Skeletal muscle tissue (tissue), 4 donors: ENCODE results near the gene TCF25. TPM values are rescaled to one million over a fixed set of nuclear protein-coding genes. Genes with fewer than 3 reads are reported as not detected.
A peak's percentile ranks its signal among the peaks of the same experiment; 100 is the strongest.

ENCODE experiments used
- H3K27ac ChIP-seq: one replicate; pipeline ENCODE4 v1.7.0; 2013; ENCODE audit warnings: mild to moderate bottlenecking, low read depth, low read length, inconsistent platforms
- H3K27me3 ChIP-seq, 3 donors: one replicate each; pipeline ENCODE4 v1.7.0; 2013; ENCODE audit warnings: low read length in 3 of 3; ENCODE audit not compliant: control insufficient read depth in 3 of 3, insufficient read depth in 3 of 3
- H3K36me3 ChIP-seq, 3 donors: one replicate each; pipeline ENCODE4 v1.7.0; 2013; ENCODE audit warnings: low read length in 3 of 3; ENCODE audit not compliant: control insufficient read depth in 3 of 3, insufficient read depth in 3 of 3
- H3K4me1 ChIP-seq, 3 donors: one replicate each; pipeline ENCODE4 v1.7.0; 2013; ENCODE audit warnings: low read length in 3 of 3, mild to moderate bottlenecking in 3 of 3; ENCODE audit not compliant: control insufficient read depth in 3 of 3, insufficient read depth in 3 of 3
- H3K4me3 ChIP-seq, 3 donors: one replicate each; pipeline ENCODE4 v1.7.0; 2013; ENCODE audit warnings: low read length in 3 of 3
- H3K9ac ChIP-seq, 3 donors: one replicate each; pipeline ENCODE4 v1.7.0; 2013; ENCODE audit warnings: low read length in 3 of 3, mild to moderate bottlenecking in 3 of 3, moderate library complexity in 2 of 3, low read depth in 1 of 3
- H3K9me3 ChIP-seq, 3 donors: one replicate each; pipeline ENCODE4 v1.7.0; 2013; ENCODE audit warnings: low read length in 3 of 3; ENCODE audit not compliant: control insufficient read depth in 3 of 3
- total RNA-seq: library from RNA; depleted of rRNA; stranded (reverse); fragments of >200 nt; gene quantifications from one replicate; pipeline ENCODE4 v1.2.3, GENCODE V29; 2014
- donor health status: Osteomylitis.

TCF25 gene
- total RNA-seq, 1 donor from 2014 or later, result 121 TPM

DNA sequence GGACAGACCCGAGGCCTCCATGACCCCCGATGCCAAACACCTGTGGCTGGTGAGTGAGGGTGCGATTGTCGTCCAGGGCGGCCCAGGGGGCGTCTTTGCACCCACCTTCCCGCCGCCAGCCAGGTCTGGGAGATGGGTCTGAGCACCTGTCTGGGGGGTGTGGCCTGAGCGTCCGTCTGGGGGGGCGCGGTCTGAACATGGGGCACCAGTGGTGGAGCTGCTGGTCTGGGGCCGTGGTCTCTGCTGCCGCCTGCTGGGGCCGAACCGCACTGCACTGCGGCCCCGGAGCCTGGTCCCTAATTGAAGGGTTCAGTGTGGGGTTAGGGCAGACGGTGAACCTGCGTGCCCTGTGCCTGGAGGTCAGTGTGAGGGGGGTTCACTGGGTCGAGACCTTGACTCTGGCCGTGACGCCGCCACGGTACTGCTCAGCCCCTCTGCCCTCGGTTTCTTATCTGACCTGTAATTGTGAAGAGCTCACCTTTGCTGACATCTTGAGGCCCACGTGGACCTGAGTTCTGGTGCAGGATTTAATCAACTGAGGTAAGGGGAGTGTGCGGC lies 12.6 kb upstream of the TCF25 start:
- Histone ChIP-seq H3K27me3 (peaks cover 0 to 15% (median 0%) of the 10 kb centered on the region in 3 donors), H3K27ac (no peak overlapping the region), H3K9me3 (no peaks in the 10 kb centered on the region), H3K36me3 (no peaks in the 10 kb centered on the region), H3K4me1 (peaks cover 3 to 15% (median 10%) of the 10 kb centered on the region in 3 donors), H3K4me3 (no peak overlapping the region), H3K9ac (no peak overlapping the region)

DNA sequence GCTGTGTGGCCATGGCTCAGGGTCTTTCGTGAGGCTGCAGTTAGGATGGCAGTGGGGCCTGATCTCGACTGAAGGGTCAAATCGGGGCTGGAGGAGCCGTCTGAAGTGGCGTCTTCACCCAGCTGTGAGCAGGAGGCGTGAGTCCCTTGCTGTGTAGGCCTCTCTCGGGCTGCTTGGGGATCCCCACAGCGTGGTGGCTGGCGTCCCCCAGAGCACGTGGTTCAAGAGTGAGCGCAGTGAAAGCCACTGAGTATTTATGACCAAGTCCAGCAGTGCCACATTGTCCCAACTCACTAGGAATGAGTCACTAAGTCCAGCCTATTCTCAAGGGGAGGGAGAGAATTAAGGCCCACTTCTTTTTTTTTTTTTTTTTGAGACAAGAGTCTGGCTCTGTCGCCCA lies 11.7 kb upstream of the TCF25 start:
- Histone ChIP-seq H3K9ac (no peak overlapping the region), H3K36me3 (no peaks in the 10 kb centered on the region), H3K27ac (no peak overlapping the region), H3K9me3 (no peaks in the 10 kb centered on the region), H3K27me3 (peaks cover 0 to 15% (median 0%) of the 10 kb centered on the region in 3 donors), H3K4me3 (no peak overlapping the region), H3K4me1 (peaks cover 3 to 15% (median 10%) of the 10 kb centered on the region in 3 donors)

DNA sequence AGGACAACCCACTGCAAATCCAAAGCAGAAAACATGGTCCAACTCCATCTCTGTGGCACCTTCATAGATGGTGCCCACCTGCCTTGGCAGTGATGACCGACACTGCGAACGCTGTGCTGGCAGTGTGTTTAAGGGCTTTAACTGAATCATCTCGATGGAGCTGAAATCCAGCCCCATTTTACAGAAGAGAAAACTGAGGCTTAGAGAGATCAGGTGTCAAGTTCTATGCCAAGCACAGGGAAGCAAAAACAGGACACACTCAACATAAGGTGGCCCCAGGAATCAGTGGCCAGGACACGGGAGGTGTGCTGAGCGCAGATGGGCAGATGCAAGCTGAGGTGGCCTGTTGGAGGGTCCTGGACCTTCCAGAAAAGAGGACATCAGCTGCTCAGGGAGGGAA lies 10.7 kb upstream of the TCF25 start:
- H3K27ac ChIP-seq, result no peak overlapping the region
- no peaks in the 10 kb centered on the region for H3K9me3 ChIP-seq
- peaks cover 0 to 15% (median 0%) of the 10 kb centered on the region in 3 donors for H3K27me3 ChIP-seq
- no peak overlapping the region for H3K9ac ChIP-seq
- H3K4me1 ChIP-seq, result peaks cover 3 to 15% (median 10%) of the 10 kb centered on the region in 3 donors
- H3K36me3 ChIP-seq, result no peaks in the 10 kb centered on the region
- no peak overlapping the region for H3K4me3 ChIP-seq

DNA sequence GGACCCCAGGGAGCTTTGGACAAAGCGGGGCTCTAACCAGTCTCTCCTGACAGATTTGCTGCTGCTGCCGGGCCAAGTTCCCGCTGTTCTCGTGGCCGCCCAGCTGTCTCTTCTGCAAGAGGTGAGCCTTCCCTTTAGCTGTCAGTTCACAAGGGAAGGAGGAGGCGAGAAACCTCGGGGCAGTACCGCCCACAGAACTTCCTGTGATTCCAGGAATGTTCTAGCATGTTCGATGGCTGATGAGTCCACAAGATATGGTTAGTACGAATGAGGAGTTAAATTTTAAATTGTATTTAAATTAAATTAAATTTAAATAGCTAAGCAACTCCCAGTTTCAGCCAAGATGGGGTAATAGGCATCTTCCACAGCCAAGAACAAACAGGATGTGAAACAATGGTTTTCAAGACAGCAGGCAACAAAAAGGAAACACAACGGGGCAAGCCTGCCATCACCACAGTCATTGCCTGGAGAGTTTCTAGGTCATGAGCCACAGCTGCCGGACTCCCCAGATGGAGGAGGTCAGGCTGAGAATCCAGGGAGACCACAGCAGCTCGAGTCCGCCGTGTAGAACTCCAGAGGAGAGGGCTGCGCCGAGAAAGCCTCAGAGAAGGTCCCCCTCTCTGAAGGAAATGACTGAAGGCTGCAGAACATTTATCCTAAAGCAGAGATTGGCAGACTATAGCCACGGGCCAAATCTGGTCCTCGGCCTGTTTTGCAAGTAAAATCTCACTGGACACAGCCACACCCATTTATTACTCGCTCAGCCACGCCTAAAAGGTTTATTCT lies 9.5 kb upstream of the TCF25 start:
- Histone ChIP-seq H3K4me1 (peaks cover 3 to 15% (median 10%) of the 10 kb centered on the region in 3 donors), H3K27me3 (peaks cover 0 to 15% (median 0%) of the 10 kb centered on the region in 3 donors), H3K27ac (peak overlapping the region; percentile 52), H3K36me3 (no peaks in the 10 kb centered on the region), H3K9me3 (peaks cover 0 to 1% (median 0%) of the 10 kb centered on the region in 3 donors), H3K9ac (peak overlapping the region in 1 of 3 donors; percentile 23), H3K4me3 (no peak overlapping the region)

DNA sequence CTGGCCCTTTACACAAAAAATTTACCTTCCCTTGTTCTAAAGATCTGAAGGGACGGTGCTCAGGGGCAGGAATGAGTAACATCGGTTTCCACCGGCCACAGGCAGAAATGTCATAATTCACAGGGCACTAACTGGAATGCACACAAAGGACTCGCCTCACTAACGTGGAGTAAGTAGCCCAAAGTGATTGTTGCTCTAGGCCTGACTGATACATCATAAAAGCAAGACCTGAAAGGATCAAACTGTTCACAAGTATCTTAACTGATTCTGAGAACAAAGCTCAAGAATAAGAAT lies 8.9 kb upstream of the TCF25 start:
- peak overlapping the region; percentile 52 for H3K27ac ChIP-seq
- peak overlapping the region in 1 of 3 donors; percentile 23 for H3K9ac ChIP-seq
- peaks cover 3 to 15% (median 10%) of the 10 kb centered on the region in 3 donors for H3K4me1 ChIP-seq
- no peak overlapping the region for H3K4me3 ChIP-seq
- H3K36me3 ChIP-seq, result no peaks in the 10 kb centered on the region
- H3K9me3 ChIP-seq, result peaks cover 0 to 1% (median 0%) of the 10 kb centered on the region in 3 donors
- peaks cover 0 to 15% (median 0%) of the 10 kb centered on the region in 3 donors for H3K27me3 ChIP-seq

DNA sequence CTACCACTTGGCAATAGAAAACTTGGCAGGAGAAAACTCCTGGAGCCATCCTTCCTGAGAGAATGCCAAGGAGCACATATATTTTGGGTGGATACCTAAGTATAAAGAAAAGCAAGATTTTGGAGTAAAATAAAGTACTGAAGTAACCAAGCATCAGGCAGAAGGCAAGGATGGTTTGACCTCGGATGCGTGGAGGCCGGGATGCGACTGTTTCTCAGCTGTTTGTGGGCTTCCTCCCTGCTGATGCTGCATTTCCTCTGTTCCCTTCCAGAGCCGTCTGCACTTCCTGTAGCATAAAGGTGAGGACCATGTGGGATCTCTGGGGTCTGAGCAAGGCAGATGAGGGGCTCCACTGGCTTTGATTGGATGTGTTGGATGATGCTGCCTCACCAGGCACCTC lies 5.5 kb upstream of the TCF25 start:
- Histone ChIP-seq H3K27me3 (no peaks in the 10 kb centered on the region), H3K9me3 (peaks cover 0 to 1% (median 0%) of the 10 kb centered on the region in 3 donors)

DNA sequence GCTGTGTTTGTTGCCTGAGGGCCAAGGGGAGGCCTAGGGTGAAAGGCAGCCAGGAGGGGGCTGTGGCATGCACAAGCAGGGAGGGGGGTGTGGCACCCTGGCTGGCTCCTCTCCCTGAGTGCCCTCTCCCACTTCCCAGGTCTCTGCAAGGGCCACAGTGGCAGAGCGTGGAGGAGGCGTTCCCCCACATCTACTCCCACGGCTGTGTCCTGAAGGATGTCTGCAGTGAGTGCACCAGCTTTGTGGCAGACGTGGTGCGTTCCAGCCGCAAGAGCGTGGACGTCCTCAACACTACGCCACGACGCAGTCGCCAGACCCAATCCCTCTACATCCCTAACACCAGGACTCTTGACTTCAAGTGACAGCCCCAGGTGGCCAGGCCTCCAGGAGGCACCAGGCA lies 3.5 kb upstream of the TCF25 start:
- Histone ChIP-seq H3K36me3 (peaks cover 0 to 2% (median under 1%) of the 10 kb centered on the region in 3 donors), H3K4me3 (no peak overlapping the region), H3K4me1 (peaks cover 4 to 17% (median 10%) of the 10 kb centered on the region in 3 donors), H3K27me3 (no peaks in the 10 kb centered on the region), H3K9me3 (peaks cover 0 to 1% (median 0%) of the 10 kb centered on the region in 3 donors), H3K9ac (no peak overlapping the region), H3K27ac (no peak overlapping the region)

More for the DNA sequence above, 5.5 kb upstream of the TCF25 start:
- H3K4me3 ChIP-seq, result no peak overlapping the region
- no peak overlapping the region for H3K9ac ChIP-seq
- peaks cover 3 to 18% (median 10%) of the 10 kb centered on the region in 3 donors for H3K4me1 ChIP-seq
- no peak overlapping the region for H3K27ac ChIP-seq
- H3K36me3 ChIP-seq, result no peaks in the 10 kb centered on the region

DNA sequence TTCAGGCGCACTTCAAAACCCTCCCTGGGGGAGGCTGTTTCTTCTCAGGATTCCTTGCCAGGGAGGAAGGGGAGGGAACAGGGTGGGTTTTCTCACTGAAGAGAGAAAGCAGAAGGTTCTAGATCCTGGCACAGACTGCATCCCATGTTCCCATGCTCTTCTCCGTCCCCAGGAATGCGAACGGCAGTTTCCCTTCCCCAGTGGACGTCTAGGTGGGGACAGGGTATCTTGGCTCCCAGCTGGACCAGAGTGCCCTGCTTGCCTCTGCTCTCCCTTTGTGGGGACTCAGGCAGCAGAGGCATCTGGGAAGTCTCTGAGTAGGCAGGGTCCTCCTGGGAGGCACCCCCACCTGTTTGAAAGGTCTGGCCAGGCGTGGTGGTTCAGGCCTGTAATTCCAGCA lies 3.0 kb upstream of the TCF25 start:
- H3K9me3 ChIP-seq, result peaks cover 0 to 1% (median 0%) of the 10 kb centered on the region in 3 donors
- peaks cover 4 to 18% (median 10%) of the 10 kb centered on the region in 3 donors for H3K4me1 ChIP-seq
- H3K36me3 ChIP-seq, result peaks cover 0 to 5% (median 3%) of the 10 kb centered on the region in 3 donors
- H3K4me3 ChIP-seq, result no peak overlapping the region
- H3K27me3 ChIP-seq, result no peaks in the 10 kb centered on the region
- no peak overlapping the region for H3K27ac ChIP-seq
- no peak overlapping the region for H3K9ac ChIP-seq

DNA sequence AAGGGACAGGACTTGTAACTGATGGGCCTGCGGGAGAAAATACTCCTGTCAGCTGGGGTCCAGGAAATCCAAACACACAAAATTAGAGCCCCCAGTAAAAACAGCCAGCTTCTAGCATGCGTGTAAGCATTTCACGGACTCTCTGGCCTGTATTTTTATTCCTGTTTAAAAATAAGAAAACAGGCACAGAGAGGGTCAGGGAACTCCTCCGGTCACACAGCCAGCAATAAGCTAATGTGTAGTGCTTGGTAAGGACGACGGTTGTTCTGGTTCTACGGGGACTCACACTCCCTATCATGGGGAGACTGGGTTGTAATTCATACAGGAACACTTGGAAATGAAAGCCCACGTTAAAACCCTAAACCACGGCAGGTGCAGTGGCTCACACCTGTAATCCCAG lies 1.5 kb upstream of the TCF25 start:
- no peak overlapping the region for H3K27ac ChIP-seq
- H3K36me3 ChIP-seq, result peaks cover 0 to 5% (median 3%) of the 10 kb centered on the region in 3 donors
- H3K9ac ChIP-seq, result no peak overlapping the region
- no peak overlapping the region for H3K4me3 ChIP-seq
- H3K4me1 ChIP-seq, result peaks cover 4 to 18% (median 10%) of the 10 kb centered on the region in 3 donors
- H3K9me3 ChIP-seq, result peaks cover 0 to 1% (median 0%) of the 10 kb centered on the region in 3 donors
- no peaks in the 10 kb centered on the region for H3K27me3 ChIP-seq
